SIG-M5 (cell line): Measurements from ENCODE around the gene YDJC.
"Not testable (repeated sequence)": the region's sequence is repeated elsewhere in the genome, so short reads cannot be mapped to it uniquely, and the experiment has no call there.

Experiments
- DNase-seq: peaks from one replicate; lab custom pipeline; 2025; lab: John Stamatoyannopoulos, UW

YDJC gene, protein sequence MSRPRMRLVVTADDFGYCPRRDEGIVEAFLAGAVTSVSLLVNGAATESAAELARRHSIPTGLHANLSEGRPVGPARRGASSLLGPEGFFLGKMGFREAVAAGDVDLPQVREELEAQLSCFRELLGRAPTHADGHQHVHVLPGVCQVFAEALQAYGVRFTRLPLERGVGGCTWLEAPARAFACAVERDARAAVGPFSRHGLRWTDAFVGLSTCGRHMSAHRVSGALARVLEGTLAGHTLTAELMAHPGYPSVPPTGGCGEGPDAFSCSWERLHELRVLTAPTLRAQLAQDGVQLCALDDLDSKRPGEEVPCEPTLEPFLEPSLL

DNA sequence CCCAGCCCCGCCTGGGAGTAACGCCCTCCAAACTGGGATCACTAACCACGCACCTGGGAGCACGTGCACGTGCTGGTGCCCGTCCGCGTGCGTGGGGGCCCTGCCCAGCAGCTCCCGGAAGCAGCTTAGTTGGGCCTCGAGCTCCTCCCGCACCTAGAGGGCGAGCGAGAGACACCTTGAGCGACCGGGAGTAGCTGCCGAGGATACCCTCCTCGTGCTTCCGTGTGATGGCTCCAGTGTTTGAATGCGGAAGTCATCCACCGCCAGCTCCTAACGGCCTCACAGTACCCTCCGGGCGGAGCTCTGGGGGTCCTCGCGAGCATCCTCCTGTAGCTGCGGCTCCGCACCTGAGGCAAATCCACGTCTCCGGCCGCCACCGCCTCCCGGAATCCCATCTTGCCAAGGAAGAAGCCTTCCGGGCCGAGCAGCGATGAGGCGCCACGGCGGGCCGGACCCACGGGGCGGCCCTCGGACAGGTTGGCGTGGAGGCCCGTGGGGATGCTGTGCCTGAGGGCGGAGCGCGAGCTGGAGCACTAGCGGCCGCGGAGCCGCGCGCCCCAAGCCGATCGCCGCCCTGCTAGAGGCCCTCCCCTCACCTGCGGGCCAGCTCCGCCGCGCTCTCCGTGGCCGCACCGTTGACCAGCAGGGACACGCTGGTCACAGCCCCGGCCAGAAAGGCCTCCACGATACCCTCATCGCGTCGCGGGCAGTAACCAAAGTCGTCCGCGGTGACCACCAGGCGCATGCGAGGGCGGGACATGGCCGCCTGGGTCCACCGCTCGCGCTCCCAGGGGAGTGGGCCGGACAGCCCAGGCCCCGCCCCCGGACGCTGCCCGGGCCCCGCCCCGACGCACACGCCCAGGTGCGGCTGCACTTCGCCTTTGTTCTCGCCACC lies at the start of gene YDJC:
Gene YDJC (minus strand): TSS at position 768 of the 895 bp plus-strand sequence. CDS start 8 bp downstream, at position 760.
- peak; percentile 43 for DNase-seq

DNA sequence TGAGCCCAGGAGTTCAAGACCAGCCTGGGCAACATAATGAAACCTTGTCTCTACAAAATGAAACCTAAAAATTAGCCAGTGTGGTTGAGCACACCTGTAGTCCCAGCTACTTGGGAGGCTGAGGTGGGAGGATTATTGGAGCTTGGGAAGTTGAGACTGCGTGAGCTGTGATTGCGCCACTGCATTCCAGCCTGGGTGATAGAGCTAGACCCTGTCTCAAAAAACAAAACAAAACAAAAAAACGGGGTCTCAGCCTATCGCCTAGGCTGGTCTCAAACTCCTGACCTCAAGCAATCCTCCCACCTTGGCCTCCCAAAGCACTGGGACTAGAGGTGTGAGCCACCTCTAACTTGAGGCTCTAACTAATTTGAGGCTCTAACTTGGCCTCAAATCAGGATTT lies 49.6 kb upstream of the YDJC start:
- no peak for DNase-seq

DNA sequence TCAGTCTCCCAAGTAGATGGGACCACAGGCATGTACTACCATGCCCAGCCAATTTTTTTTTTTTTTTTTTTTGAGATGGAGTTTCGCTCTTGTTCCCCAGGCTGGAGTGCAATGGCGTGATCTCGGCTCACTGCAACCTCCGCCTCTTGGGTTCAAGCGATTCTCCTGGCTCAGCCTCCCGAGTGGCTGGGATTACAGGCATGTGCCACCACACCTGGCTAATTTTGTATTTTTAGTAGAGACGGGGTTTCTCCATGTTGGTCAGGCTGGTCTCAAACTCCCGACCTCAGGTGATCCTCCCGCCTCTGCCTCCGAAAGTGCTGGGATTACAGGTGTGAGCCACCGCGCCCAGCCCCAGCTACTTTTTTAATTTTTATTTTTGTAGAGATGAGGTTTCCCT lies 49.0 kb upstream of the YDJC start:
- DNase-seq: not testable (repeated sequence)

DNA sequence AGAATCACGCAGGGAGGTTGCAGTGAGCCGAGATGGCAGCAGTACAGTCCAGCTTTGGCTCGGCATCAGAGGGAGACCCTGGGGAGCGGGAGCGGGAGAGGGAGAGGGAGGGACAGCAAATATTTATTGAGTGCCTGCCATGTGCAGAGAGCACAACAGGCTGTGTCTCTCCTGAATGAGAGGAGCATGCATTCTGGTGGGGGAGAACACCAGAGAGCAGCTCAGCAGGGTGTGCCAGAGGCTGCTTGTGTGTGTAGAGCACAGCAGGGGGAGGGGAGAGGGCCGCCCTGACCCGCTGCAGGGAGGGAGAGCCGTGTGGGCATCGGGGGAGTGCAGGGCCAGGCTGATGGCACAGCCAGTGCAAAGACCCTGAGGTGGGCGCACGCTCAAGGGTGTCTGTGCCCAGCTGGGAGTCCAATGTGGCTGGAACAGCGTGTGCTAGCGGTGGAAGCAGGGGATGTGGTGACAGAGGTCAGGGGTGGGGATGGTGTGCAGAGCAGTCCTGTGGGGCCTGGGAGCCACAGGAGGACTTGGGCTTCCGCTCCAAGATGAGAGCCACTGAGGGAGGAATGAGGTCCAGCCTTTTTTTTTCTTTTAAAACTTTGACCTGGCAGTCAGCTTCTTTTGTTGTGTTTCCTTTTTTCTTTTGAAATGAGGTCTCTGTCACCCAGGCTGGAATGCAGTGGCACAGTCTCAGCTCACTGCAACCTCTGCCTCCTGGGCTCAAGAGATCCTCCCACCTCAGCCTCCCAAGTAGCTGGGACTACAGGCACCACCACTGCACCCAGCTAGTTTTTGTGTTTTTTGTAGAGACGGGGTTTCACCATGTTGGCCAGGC lies 48.0 kb upstream of the YDJC start:
- DNase-seq: no peak

DNA sequence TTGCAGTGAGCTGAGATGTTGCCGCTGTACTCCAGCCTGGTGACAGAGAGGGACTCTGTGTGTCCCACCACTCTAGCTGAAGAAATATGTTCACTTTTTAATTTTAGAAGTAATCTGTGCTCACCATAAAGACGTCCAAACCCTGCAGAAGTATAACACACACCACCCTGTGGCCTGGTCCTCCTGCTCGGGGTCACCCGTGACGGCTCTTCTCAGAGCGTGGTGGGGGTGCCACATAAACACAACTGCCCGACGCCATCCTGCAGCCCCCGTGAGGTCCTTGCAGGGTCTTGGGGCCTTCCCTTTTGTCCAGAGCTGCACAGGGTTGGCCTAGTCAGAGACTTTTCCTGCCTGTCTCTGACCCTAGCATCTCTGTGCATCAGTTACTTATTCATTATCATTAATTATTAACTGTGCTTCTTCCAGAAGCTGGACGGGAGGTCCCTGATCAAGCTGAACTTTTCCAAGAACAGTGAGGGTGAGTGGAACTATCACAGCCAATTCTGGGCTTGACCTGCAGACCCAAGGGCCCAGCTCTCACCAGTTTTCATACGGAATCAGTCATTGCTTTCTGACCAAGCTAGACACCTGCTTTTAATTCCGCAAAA lies 44.9 kb upstream of the YDJC start:
- no peak for DNase-seq

DNA sequence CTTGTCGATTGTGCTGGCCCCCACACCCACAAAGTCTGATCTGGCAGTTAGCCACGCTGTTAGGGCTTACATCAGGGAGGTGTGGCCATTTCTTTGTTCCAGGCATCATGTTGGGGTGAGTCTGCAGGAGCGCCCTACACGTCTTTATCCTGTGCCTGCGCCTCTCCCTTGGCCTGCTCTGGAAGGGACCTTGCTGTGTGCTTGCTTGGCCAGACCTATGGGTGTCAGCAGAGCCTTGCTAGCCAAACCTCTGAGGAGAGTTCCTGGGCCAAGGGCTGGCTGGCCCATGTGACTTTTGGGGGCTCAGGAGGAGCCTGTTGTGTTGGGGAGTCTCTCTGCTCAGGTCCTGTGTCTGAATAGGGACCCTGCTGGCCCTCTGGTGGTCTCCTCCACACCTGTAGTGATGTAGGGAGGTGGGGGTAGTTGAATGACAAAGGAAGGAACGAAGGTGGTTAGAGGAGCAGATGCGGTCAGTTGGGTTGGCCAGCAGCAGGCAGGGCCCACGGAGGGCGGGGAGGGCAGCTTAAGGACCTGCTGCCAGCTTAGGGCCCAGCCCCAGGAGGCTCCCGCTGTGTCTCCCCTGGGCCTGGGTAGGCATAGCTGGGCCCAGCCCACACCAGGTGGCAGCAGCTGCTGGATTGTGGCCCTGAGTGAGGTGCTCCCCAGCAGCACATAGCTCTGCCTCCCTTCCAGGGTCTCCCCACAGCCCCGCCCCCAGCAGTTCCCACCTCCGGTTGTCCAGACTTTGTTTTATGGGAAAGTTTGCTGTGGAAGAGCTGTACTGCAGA lies 43.9 kb upstream of the YDJC start:
- DNase-seq: no peak

DNA sequence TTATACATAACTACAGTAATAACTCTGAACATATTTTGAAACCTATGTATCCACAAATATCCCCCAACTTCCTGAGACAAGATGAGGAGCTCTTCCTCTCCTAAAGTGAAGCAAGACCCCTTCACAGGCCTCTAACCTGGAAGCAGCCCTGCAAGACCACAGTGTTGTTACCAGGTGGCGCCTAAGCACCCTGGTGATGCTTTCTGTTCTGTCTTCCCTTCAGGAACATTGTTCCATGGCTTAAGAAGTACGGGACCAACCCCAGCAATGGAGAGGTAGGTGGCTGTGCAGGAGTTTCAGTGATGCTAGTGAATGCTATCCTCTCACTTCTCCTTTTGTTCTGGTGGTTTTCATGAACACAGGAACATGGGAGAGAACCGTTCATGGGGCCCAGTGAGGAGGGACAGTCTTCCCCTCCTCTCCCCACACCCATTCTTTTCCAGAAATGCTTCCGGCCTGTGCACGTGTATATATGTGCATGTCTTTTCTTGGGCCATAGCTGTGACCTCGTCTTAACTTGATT lies 42.3 kb upstream of the YDJC start:
- no peak for DNase-seq

DNA sequence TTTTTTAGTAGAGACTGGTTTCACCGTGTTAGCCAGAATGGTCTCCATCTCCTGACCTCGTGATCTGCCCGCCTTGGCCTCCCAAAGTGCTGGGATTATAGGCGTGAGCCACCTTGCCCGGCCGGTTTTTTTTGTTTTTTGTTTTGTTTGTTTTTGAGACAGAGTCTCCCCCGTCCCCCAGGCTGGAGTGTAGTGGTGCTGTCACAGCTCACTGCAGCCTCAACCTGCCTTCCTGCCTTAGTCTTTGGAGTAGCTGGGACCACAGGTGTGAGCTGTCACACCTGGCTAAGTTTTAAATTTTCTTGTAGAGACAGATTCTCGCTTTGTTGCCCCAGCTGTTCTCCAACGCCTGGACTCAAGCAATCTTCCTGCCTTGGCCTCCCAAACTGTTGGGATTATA lies 39.2 kb upstream of the YDJC start:
- no peak for DNase-seq

DNA sequence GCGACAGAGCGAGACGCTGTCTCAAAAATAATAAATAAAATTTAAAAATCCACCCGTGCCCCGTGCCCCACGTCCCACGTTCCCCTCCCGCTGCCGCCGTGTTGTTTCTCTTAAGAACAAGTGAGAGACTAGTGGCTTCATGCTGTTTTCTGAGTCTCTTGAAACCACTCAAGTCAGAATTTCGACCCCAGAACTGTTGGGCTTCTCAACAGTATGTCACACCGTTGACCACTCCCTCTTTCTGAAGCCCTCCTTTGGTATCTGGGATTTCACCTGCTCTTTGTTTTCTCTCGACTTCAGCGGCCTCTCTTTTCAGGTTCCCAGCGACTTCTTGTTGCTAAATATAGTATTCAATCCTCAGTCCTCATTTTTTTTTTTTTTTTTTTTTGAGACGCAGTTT lies 37.0 kb upstream of the YDJC start:
- DNase-seq: no peak

DNA sequence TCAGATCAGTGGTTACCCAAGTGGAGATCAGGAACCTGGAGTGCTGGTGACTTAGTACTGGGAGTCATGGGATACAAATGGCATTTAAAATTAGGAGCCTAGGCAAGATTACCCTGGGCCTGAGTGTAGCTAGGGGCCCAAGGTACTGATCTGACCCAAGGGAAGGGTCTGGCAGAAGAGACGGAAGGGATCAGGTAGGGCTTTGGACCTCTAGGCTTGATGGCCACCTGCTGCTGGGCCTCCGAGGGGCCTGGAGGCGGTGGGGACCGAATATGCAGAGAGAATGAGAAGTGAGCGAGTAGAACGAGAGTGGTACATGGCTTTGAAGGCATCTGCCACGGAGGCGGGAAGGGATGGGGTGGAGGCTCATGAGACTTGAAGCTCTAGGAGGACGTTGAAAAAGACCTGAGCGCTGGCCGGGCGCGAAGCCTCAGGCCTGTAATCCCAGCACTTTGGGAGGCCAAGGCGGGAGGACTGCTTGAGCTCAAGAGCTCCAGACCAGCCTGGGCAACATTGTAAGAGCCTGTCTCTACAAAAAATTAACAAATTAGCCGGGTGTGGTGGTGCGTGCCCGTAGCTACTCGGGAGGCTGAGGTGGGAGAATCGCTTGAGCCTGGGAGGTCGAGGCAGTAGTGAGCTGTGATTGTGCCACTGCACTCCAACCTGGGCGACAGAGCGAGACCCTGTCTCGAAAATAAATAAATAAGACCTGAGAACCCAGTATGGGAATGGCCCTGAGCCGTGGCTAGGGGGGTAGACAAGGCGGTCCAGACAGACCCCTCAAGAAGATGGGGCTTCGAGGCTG lies 35.4 kb upstream of the YDJC start:
- DNase-seq: no peak

DNA sequence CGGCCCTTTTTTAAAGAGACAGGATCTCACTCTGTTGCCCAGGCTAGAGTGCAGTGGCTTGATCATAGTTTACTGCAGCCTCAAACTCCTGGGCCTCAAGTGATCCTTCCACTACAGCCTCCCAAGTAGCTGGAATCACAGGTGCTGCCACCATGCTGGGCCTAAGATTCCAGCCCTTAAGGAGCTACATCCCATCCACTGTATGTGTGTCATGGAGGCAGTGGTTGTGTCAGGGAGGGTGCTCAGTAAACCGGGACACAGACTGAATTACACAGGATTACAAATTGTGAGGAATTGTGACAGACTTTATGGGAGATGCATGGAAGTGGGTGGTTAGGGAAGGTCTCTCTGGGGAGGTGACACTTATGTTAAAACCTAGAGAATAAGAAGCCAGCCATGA lies 33.9 kb upstream of the YDJC start:
- no peak for DNase-seq

DNA sequence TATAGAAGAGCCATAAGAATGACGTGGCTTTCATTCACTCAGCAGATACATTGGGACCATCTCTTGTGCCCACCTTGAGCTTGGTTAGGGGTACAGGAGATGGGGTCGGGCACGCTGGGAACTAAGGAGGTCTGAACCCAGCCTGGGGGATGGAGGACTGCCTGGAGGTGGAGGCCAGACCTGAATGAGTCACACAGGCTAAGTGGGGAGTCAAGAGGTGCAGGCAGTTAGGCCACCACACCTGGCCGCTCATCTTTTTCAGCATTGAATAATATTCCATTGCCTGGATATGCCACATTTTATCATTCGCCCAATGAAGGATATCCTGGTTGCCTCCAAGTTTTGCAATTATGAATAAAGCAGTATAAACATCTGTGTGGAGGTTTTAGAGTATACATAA lies 32.2 kb upstream of the YDJC start:
- DNase-seq: no peak

DNA sequence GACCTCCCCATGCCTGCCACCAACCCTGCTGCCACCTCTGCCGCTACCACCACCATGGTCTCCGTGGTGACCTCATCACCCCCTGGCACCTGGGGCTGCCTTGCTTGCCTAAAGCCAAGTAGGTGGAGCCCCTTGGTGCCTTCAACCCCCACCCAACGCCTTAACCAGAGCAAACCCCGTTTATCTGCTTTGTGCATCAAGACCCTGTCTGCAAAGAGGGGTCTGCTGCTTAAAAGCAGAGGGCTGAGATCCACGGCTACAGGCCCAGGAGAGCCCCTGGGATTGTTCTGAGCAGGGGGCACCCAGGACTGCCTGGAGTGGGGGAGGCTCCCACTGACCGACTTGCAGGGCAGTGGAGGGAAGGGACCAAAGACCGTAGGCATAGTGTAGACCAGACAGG lies 31.1 kb upstream of the YDJC start:
- no peak for DNase-seq

DNA sequence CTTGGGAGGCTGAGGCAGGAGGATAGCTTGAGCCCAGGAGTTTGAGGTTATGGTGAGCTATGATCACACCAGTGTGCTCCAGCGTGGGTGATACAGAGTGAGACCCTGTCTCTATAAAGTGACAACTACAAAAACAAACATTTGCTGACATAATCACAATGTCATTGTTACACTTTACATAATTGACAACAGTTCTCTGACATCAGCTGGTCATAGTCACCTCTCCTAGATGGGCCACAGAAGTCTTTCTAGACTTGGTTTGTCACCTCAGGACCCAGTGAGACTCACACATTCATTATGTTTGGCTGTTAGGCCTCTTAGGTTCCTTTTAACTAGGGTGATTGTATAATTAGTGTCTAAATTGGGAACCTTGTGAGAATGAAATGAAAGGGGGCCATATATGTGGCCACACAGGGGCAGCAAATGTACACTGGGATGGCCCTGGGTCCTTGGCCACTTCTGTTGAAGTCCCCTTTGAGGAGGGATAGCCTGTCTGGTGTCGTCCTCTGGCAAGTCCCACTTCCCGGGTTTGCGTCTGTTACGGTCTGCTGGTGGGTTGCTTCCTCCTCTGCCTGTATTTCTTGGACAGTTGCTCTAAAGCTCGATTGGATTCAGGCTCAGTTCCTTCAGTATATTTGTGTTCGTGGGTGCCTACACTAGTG lies 30.2 kb upstream of the YDJC start:
- DNase-seq: no peak

DNA sequence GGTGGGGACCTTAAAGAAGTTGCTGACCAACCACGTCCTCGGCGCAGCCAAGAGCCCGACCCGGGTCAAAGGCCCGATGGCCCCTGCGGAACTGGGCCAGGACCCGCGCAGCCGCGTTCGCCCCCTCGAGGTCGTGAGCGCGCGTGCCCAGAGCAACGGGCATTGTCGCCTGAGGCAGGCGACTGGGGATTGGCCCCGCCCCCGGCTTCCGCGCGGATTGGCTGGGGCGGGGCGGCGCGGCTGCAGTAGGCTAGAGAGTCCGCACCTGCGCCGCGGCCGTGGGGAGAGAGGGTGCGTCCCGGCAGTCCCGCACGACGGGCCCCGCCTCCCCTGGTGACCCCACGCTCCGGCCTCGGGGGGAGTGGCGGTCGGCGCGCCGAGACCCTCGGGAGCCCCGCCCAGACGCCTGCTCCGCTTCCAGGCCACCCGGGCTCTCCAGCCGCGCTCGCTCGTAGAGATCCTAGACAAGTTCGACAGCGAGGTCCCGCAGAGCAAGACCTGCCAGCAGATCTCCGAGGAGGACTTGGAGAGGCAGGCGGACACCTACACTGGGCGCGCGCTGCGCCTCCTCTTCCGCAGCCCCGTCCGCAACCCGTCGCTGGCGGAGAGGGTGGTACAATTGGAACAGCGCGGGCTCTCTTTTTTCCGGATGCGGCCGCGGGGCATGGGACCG lies 27.7 kb upstream of the YDJC start:
- no peak for DNase-seq

DNA sequence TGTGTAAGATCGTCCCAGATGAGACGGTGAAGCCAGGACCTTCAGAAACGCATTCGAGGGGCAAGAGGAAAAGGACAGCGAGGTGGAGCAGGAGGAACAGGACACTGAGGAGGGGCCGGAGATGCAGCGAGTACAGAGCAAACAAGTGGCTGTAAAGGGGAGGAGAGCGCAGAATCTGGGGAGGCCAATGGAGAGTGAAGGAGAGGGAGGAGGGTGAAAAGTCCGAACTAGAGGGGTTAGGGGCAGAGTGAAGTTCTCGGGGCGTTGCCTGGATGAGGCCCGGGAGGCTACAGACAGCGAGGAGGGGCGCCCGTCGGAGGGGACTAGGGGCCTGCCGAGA lies 27.2 kb upstream of the YDJC start:
- DNase-seq: no peak

DNA sequence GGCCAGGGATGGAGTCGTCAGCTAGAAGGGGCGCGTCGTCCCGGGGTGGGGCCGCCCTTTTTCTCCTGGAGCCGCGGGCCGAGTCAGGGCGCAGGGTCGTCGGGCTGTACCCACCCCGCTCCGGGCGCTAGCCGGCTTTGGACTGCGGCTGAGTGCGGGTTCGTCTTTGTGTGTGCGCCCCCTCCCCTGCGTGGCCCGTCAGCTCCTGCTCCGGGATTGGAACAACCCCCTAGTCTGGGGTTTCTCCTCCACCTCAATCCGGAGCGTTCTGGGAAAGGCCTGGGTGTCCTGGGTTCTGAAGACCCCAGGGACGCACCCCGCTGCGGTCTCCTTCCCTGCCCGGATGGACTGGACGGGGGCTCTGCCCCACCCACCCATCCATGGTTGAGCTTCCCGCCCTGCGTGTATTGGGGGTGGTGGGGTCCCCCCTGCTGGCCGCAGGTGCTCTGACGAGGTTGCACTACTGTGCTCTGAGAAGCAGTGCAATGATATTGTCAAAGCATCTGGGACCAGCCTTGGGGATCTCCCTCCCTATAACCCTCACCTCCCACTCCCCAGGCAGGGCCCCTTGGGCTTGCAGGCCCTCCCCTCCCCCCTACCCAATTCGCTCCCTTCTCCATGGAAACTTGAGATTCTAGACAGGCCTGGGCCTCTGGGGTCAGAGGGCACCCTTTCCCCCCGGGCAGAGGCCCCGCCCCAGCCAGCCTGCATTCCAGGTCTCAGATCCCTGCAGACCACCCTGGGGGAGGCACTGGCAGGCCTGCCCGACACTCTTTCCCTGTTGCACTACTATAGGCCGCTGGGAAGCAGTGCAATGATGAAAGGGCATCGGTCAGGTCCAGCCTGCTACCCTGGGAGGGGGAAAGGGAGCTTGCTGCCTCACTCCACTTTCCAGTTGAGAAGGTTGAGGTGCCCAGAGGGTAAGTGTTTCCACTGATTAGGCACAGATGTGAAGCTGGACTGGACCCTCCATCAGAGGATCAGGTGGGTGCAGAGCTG lies 23.0 kb upstream of the YDJC start:
- no peak for DNase-seq

DNA sequence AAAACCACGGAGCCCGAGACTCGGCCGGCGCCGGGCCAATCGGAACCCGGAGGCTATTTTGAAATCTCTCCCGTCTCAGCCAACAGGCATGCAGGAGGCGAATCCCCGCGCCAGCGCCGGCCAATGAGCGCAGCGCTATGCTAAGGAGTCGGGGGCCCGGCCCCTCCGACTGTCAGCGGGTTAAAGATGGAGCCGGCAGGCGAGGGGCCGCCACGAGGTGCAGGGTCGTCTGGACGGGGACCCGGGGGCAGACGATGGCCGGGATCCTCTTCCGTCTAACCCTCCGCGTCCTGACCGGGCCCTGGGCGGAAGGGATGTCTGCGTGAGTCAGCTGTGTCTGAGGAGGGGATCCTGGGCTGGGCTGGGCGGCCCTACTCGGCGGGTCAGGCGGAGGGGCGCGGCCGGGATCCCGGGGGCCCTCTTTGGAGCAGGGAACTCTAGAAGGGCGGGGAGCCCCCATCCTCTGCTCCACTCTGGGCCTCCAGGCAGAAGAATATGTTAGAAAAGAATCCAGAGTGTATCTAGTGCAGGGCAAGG lies 22.3 kb upstream of the YDJC start:
- peak; percentile 60 for DNase-seq
